ENCODE measurements around the gene ATE1. TPM values are rescaled to one million over a fixed set of nuclear protein-coding genes. Genes with fewer than 3 reads are reported as not detected.

The ATE1 gene
- total and polyA plus RNA-seq, 2 experiments from 2014 or later, result 17.4 to 24.5 TPM

- ATAC-seq, result no peak
- Histone ChIP-seq H4K20me1 (replicated peaks; ENCODE audit: insufficient read depth) (no peaks in the 10 kb centered on the region), H3F3A (replicated peaks; ENCODE audit: low read depth) (no peaks in the 10 kb centered on the region), H3K27me3 (ENCODE audit: insufficient read depth) (no peaks in the 10 kb centered on the region), H3K4me1 (ENCODE audit: insufficient read depth) (peaks cover 9% of the 10 kb centered on the region), H3K27ac (ENCODE audit: low read depth) (no peak overlapping the region), H3K4me3 (no peak overlapping the region), H3K36me3 (ENCODE audit: insufficient read depth) (no peaks in the 10 kb centered on the region), H3K4me2 (no peak overlapping the region), H3K79me2 (replicated peaks; ENCODE audit: insufficient read depth) (no peaks in the 10 kb centered on the region), H2AFZ (no peak overlapping the region), H3K9me2 (ENCODE audit: insufficient read depth) (no peaks in the 10 kb centered on the region)
- Mint-ChIP-seq H3K4me1 (peaks cover 16% of the 10 kb centered on the region), H3K27me3 (ENCODE audit: insufficient read depth, low read depth, poor library complexity) (peaks cover 3% of the 10 kb centered on the region), H3K27ac (no peak overlapping the region), H3K36me3 (ENCODE audit: low read depth) (peaks cover 6% of the 10 kb centered on the region; the same call in 1 of the 3 replicates), H3K4me3 (no peak overlapping the region), H3K9me3 (no peaks in the 10 kb centered on the region)
- TF ChIP-seq REST (IDR thresholded peaks at IDR 0.05; ENCODE audit: unreplicated experiment), result no peak
- TF ChIP-seq NANOG (IDR thresholded peaks at IDR 0.05; ENCODE audit: borderline replicate concordance), result no peak
- TF ChIP-seq ZNF331 (CRISPR knock-in tag; IDR thresholded peaks at IDR 0.05; ENCODE audit: low read depth), result no peak
- TF ChIP-seq POLR2AphosphoS5 (IDR thresholded peaks at IDR 0.05; ENCODE audit: low read depth), result no peak
- no peak for TF ChIP-seq CREB1 (CRISPR knock-in tag; IDR thresholded peaks at IDR 0.05; ENCODE audit: low read depth)
- no peak for TF ChIP-seq EZH2 (IDR thresholded peaks at IDR 0.05; ENCODE audit: low read depth, unreplicated experiment)
- TF ChIP-seq JUNB (IDR thresholded peaks at IDR 0.05; ENCODE audit: unreplicated experiment), result no peak
- no peak for TF ChIP-seq ZNF462 (CRISPR knock-in tag; IDR thresholded peaks at IDR 0.05)
- no peak for TF ChIP-seq ETS1 (IDR thresholded peaks at IDR 0.05)
- DNase-seq (ENCODE audit: low spot score), result no peak
Measured at GRCh38 chr10:121739114-121739513, 188.7 kb downstream of the ATE1 start.

Data from GM23338 (cell line).